H7 (cell line): ENCODE data around the gene SEMA6A. TPM values are rescaled to one million over a fixed set of nuclear protein-coding genes. Genes with fewer than 3 reads are reported as not detected.

Source experiments
- DNase-seq: peaks from one replicate; pipeline ENCODE4 v3.0.0; 2012
- H3K27me3 ChIP-seq: 2 replicates; pipeline ENCODE4 v1.6.0; 2011; ENCODE audit warnings: mild to moderate bottlenecking, low read length; ENCODE audit not compliant: control insufficient read depth, insufficient read depth
- H3K36me3 ChIP-seq: replicated peaks from 2 replicates; pipeline ENCODE4 v1.5.1; 2011; ENCODE audit warnings: low read length; ENCODE audit not compliant: control insufficient read depth, insufficient read depth
- H3K4me3 ChIP-seq: 2 replicates; pipeline ENCODE4 v1.5.1; 2011; ENCODE audit warnings: low read depth, mild to moderate bottlenecking, control low read depth, low read length, moderate library complexity; ENCODE audit not compliant: insufficient read depth
- total RNA-seq: library from RNA; depleted of rRNA; stranded (reverse); fragments of >200 nt; shearing (Covaris generic); gene quantifications from 2 replicates; pipeline ENCODE4 v1.2.3, GENCODE V29; 2014

Gene SEMA6A
- total RNA-seq, 1 experiment from 2014 or later: 207 TPM

DNA sequence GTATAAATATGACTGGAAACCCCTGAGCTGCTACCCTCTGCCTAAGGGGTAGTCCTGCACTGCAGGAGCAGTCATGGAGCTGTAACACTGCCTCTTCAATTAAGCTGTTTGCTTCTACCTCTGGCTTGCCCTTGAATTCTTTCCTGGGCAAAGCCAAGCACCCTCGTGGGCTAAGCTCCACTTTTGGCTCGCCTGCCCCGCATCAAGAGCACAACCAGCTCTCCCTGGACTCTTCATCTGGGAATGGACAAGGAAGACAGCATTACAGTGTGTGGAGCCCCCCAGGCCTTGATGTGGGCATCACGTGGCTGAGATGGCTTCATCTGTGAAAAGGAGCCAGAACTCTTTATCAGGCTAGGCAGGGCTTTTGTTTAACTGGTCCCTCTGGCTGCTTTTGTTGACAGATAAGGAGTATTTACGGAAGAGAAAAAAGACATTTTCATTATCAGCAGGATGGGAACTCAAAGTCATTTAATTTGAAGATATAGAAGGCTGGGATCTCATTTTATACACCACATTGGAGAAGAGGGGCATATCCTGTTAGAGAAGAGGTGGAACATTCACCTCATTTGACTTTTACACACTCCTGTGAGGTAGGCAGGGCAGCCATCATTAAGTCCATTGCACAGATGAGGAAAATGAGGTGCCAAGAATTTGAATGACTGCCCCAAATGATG lies 137.8 kb downstream of the SEMA6A start:
- no peak for DNase-seq
- no peaks in the 10 kb centered on the region for H3K27me3 ChIP-seq
- H3K4me3 ChIP-seq: no peak overlapping the region
- H3K36me3 ChIP-seq: no peaks in the 10 kb centered on the region

DNA sequence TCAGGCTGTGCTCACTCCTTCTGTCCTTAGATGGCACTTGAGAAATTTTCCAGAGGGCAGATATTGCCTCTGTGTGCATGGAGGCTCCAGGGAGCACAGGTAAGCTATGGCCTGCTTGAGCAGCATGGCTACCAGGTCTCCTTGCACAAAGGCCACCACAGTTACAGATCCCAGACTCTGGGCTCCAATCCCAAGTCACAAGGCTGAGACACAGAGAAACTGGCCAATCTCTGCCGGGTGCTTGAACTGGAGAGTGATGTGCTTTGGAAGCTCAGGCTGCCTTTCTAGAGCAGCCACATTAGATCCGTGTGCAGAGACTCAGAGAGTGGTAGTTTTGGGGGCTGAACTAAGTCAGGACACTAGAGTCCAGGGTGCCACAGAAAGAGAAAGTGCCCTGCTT lies 145.7 kb downstream of the SEMA6A start:
- H3K36me3 ChIP-seq: no peaks in the 10 kb centered on the region; the same call in 1 of the 2 replicates
- no peak for DNase-seq
- H3K4me3 ChIP-seq: no peak overlapping the region
- H3K27me3 ChIP-seq: no peaks in the 10 kb centered on the region

DNA sequence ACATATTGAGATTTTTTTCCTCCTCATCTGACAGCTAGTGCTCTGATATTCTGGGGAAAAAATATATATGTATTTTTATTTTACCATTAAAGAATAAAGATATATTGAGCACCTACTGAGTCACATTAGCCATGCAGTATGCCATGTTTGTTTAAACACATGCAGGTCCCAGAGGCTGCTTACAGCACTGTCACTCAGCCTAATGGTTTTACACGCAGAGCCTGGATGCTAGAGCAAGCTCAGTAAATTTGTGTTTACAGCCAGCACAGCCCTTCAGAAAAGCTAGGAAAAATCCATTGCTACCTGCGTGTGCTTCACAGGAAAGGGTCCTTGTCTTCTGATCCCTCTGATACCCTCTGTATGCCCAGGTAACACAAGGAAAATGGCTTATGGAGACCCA lies 146.2 kb downstream of the SEMA6A start:
- Histone ChIP-seq H3K36me3 (no peaks in the 10 kb centered on the region; the same call in 1 of the 2 replicates), H3K4me3 (no peak overlapping the region), H3K27me3 (no peaks in the 10 kb centered on the region)
- no peak for DNase-seq

DNA sequence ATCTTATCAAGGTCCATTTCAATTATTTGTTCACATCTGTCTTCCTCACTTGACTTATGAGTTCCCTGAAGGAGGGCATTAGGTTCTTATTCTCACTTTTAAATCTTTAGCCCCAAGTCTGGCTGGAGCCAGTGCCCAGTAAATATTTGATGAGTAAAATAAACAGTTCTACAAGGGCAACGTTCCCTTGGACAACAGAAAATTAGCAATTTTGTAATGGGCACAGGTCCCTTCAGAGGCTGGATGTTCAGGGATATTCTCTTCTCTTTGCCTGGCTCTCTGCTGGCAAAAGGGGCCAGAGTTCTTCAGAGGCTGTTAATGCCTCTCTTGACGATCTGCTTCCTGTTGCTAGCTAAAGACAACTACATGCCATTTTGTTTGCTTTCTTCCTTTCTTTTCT lies 149.7 kb downstream of the SEMA6A start:
- Histone ChIP-seq H3K27me3 (no peaks in the 10 kb centered on the region), H3K36me3 (no peaks in the 10 kb centered on the region; the same call in 1 of the 2 replicates), H3K4me3 (no peak overlapping the region)
- no peak for DNase-seq

DNA sequence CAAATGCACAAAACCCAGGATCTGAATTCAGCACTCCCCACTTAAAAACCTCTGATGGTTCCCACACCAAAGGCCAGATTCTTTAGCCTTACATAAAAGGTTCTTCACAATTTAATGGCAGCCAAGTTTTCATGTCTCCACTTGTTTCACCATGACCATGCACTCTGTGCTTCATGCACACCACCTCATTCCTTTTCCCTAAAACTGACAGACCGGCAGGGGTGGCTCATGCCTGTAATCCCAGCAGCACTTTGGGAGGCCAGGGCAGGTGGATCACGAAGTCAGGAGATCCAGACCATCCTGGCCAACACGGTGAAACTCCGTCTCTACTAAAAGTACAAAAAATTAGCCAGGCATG lies 150.4 kb downstream of the SEMA6A start:
- Histone ChIP-seq H3K36me3 (no peaks in the 10 kb centered on the region; the same call in 1 of the 2 replicates), H3K4me3 (no peak overlapping the region), H3K27me3 (no peaks in the 10 kb centered on the region)
- no peak for DNase-seq

DNA sequence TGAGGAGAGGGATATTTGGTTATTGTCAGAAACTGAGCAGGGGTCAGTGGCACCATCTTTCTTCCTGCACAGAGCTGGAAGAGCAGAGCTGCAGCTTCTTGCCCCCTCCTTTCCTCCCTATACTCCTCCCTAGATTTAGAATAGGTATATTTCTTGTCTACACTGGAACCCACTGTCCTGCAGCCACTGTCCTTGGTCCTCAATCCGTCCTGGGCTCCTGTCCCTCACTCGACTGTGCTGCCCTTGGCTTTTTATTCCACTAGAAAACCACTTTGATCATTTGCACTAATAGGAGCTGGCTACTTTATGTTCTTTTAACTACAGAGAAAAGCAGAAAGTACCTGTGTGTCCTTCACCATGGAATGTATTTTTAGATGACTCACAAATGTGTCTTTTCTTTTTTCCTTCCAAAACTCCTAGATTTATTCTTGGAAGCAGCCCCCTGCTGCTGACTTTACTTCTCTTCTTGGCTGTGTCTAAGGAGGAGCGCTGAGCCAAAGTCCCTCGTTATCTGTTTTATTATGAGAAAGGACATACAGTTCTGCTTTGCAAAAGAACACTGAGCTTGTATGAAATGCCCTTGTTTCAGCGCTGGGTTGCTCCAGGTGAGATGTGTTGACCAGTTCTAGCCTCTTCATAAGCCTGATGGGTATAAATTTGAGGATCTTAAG lies 150.9 kb downstream of the SEMA6A start:
- no peak overlapping the region for H3K4me3 ChIP-seq
- no peak for DNase-seq
- no peaks in the 10 kb centered on the region for H3K27me3 ChIP-seq
- no peaks in the 10 kb centered on the region; the same call in 1 of the 2 replicates for H3K36me3 ChIP-seq

DNA sequence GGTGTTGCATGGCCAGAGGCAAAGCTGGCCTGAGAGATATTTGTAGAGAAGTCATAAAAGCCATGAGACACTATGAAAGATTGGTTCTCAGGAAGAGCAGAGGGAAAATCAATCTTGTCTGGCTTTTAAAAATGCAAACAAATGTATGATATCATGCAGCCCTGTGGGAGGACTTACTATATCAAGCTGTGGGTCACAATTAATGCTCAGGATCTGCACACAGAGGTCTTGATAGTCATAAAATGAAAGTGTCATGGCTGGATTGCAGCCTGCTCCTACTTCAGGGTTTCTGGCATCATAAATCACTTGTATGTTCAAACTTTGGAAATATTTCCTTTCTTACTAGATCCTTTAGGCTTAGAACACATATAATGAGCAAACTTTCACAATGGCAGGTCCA lies 151.5 kb downstream of the SEMA6A start:
- no peaks in the 10 kb centered on the region; the same call in 1 of the 2 replicates for H3K36me3 ChIP-seq
- H3K27me3 ChIP-seq: no peaks in the 10 kb centered on the region
- no peak for DNase-seq
- H3K4me3 ChIP-seq: no peak overlapping the region

DNA sequence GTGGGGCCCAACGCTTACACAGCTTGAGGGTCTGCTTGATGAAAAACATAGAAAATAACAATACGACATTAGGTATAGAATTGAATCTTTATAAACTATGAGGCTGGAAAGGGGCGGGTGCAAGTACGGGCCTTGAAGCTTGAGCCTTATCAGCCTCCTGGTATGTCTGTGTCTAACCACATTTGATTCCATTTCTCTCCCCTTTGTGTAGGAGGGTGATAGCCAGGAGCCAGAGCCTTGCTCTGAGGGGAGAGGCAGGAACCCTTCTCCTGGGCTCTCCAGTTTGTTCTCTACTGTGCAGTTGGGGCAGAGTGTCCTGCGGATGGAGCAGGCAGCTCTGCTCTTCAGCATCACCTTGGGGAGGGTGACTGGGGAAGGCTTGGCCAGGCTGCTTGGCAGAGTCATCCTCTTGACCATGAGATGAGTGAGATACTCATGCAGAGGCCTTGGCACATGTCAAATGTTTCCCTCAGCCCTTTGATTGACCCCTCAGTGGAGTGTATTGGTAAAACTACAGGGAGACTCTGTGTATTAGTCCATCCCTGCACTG lies 153.5 kb downstream of the SEMA6A start:
- Histone ChIP-seq H3K4me3 (no peak overlapping the region), H3K27me3 (no peaks in the 10 kb centered on the region)
- DNase-seq: no peak

DNA sequence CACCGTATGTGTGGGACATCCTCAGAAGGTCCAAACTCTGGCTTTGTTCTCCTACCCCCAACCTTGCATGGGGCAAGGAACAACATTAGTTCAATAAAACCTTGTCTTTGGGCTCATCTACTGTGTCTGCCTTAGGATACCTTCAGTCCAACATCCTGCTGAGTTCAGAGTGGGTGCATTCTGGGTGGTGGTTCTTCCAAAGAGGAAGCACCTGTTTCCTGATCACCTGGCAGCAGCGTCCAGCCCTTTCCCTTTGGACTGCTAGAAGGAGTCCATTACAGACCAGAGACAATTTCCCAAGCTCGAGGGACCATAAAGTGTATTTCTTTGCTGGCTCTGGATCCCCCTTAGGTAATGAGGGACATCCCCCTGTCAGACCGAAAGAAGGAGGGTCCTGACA lies 154.1 kb downstream of the SEMA6A start:
- DNase-seq: no peak
- Histone ChIP-seq H3K36me3 (no peaks in the 10 kb centered on the region; the same call in 1 of the 2 replicates), H3K4me3 (no peak overlapping the region), H3K27me3 (no peaks in the 10 kb centered on the region)

More for the DNA sequence above, 153.5 kb downstream of the SEMA6A start:
- no peaks in the 10 kb centered on the region; the same call in 1 of the 2 replicates for H3K36me3 ChIP-seq

DNA sequence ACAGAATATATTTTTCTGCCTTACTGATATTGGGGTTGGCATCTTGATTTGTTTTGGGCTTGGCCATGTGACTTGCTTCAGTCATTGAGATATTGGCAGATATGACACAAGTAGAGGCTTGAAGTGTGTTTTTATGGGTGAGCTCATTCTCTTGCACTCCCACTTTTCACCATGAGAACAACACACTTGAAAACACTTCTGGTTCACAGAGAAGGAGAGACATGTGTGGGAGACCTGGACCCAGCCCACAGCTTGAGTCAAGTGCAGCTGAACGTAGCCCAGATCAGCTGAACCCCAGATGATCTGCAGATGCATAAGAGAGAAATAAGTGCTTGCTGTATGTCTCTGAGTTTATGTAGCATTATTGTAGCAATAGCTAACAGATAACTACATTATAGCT lies 155.4 kb downstream of the SEMA6A start:
- H3K4me3 ChIP-seq: no peak overlapping the region
- no peaks in the 10 kb centered on the region for H3K27me3 ChIP-seq
- H3K36me3 ChIP-seq: no peaks in the 10 kb centered on the region; the same call in 1 of the 2 replicates
- DNase-seq: no peak

DNA sequence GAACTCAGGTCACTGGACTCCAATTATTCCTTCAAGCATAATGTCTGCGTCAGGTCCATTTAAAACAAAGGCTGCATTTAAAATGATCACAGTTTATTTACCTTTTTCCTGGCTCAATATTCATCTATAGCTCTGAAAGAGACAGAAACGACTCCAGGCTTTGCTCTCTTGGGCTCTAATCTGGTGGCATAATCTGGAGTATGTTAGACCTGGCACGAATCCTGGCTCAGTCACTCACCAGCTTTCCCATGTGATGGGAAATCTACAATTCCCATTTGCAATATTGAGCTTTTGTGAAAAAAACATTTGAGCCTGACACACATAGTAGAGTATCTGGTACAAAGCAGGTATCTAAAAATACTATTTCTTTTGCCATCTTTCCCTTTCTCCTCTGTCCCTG lies 155.8 kb downstream of the SEMA6A start:
- H3K36me3 ChIP-seq: no peaks in the 10 kb centered on the region
- H3K4me3 ChIP-seq: no peak overlapping the region

DNA sequence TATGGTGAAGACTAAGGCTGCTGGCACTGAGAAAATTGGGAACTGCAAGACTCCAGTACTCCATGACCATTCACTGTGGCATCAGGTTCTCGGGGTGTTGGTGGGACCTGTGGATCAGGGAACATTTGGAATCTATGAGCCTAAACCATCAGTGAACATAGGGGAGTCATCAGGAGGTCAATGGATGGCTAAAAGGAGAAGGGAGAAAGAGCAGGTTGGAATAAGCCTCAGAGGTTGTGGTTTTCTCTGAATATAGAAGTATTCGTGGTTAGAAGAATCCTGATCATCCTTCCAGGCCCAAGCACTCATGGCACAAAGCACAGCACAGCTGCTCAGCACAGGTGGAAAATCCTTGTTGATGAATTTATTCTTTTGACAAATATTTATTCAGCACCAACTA lies 156.6 kb downstream of the SEMA6A start:
- H3K27me3 ChIP-seq: no peaks in the 10 kb centered on the region
- DNase-seq: no peak
- no peaks in the 10 kb centered on the region for H3K36me3 ChIP-seq
- no peak overlapping the region for H3K4me3 ChIP-seq

More for the DNA sequence above, 155.8 kb downstream of the SEMA6A start:
- DNase-seq: no peak
- H3K27me3 ChIP-seq: no peaks in the 10 kb centered on the region

DNA sequence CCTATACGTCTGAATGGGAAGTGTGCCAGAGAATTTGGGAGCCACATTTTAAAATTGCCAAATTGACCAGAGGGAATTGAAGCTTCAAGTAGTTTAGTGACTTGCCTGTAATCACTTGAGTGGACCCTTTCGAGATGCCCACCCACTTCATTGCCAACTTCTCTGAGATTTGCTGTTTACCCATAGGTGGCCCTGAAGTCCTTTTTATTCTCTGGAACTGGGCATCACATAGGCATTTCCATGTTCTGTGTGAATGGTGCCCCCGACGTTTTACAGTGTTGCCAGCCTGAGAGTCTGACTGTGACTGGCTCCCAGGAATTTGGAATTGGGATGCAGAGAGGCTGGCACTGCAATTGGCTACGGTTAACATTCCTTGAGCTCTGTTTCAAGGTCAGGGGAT lies 158.6 kb downstream of the SEMA6A start:
- H3K4me3 ChIP-seq: no peak overlapping the region
- H3K27me3 ChIP-seq: no peaks in the 10 kb centered on the region
- no peak for DNase-seq
- no peaks in the 10 kb centered on the region for H3K36me3 ChIP-seq

DNA sequence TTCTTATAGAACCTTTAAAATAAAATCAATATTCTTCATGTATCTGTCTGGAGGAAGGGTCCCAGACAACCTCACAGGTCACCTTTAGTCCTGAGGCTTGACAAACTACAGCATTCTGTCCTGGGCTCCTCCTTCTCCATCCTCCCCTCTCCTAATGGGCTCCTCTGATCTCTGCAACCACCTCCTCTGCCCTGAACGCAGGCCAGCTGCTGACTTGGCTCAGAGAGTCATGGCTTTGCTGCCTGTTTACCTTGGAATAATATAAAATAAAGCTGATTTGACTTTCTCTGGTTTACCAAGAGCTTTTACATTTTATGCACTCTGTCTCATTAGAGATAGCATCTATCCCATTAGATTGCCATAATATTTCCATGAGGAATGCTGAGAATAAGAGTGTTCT lies 159.4 kb downstream of the SEMA6A start:
- Histone ChIP-seq H3K36me3 (no peaks in the 10 kb centered on the region), H3K27me3 (no peaks in the 10 kb centered on the region), H3K4me3 (no peak overlapping the region)
- no peak for DNase-seq

DNA sequence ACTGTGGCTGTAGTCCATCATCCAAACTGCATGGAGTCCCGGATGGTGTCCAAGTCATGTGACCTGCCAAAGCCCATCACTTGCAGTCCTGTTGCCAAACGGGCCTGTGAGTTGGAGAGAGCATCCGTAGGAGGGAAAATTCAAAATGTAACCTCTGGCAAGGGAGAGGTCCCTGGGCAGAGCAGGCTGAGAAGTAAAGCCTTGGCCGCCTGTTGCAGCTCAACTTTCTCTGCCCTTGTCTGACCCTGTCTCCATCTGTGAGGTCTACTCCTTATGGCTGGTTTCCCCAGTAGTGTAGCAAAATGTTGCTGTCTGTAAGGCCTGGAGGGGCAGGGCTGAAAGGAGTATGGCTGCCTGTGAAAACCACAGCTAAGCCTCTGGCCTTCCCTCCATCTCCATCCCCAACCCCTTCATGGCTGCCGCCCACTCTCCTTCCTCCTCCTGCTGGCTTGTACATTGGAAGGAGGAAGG lies 163.5 kb downstream of the SEMA6A start:
- Histone ChIP-seq H3K27me3 (no peaks in the 10 kb centered on the region), H3K36me3 (no peaks in the 10 kb centered on the region), H3K4me3 (no peak overlapping the region)
- DNase-seq: no peak
